ENCODE results near the gene MRC1.

The MRC1 gene

GRCh38 chr10:17808971-17809841 lies at the start of gene MRC1:
Gene MRC1 (plus strand): TSS chr10:17809348. CDS start chr10:17809466, 118 bp downstream.
- no peak for DNase-seq

- no peak for DNase-seq
Observed at GRCh38 chr10:17764142-17764541, 45.0 kb upstream of the MRC1 start.

DNA sequence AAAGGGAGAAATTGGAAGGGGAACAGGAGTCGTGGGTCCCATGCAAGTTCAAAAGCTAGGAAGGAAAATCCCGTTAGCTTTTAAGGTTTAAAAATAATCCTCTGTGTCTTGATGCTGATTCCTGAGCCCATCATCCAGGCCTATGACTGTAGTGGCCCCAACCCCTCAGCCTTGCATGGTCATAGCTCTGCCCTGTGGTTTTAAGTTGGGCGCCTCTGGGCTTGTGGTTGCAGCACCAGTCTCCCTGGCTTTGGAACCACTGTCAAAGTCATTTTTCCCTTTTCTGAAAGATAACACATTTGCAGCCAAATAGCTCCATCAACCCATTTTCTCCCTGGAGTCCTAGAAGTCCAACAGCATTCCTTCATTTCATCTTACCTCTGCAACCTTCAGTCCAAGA lies 43.5 kb upstream of the MRC1 start:
- DNase-seq = no peak

- no peak for DNase-seq
Observed at GRCh38 chr10:17766731-17767130, 42.4 kb upstream of the MRC1 start.

DNA sequence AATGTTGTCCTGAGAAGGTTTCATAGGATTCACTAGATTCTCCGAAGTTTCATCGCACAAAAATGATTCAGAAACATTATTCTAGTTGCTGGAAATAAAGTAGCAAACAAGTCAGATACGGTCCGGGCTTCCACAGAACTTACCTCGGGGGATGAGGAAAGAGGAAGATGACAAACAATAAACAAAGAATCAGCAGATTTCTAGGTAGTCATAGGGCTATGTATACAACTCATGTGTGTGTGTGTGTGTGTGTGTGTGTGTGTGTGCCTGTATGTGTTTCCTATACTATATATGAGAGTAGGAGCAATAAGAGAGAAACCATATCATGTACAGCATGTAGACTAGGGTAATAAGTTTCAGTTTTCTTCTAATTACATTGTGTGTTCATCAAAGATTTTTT lies 40.7 kb upstream of the MRC1 start:
- no peak for DNase-seq

DNA sequence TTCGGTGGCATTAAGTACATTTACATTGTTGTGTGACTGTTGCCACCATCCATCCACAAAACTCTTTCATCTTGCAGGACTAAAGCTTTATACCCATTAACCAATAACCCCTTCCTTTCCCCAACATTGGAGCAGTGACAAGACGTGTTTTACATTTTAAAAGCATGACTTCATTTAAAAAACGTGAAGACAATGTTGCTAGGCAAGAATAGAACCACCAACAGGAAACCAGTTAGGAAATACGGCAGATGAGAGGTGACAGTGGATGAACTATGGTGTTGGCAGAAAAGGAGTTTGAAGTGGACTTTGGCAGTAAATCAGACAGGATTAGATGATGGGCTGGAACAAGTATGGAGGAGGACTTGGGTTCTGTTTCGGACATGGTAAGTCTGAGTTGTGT lies 40.2 kb upstream of the MRC1 start:
- no peak for DNase-seq

- no peak for DNase-seq
Observed at GRCh38 chr10:17771017-17771416, 38.1 kb upstream of the MRC1 start.

GRCh38 chr10:17779784-17780183 lies 29.4 kb upstream of the MRC1 start:
- DNase-seq = no peak

- no peak for DNase-seq
Observed at GRCh38 chr10:17780727-17781126, 28.4 kb upstream of the MRC1 start.

GRCh38 chr10:17781856-17782255 lies 27.3 kb upstream of the MRC1 start:
- no peak for DNase-seq

GRCh38 chr10:17782921-17783665 lies 26.1 kb upstream of the MRC1 start:
- DNase-seq = no peak

DNA sequence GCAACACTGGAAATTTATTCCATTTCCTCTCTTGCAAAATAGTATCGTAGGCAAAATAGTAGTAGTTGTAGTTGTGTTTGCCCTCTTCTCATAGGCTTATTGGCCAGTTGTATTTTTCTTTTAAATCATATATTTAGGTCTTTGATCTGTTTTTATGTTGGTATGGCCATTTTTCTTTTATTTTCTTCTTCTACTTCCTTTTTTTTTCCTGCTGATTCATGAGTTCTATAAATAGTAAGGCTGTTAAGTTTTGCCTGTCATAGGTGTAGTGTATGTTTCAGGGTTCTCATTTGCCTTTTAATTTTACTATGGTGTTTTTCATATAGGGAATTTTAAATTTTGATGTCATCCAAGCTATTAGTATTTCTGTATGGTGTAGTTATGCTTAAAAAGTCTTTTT lies 25.4 kb upstream of the MRC1 start:
- no peak for DNase-seq

DNA sequence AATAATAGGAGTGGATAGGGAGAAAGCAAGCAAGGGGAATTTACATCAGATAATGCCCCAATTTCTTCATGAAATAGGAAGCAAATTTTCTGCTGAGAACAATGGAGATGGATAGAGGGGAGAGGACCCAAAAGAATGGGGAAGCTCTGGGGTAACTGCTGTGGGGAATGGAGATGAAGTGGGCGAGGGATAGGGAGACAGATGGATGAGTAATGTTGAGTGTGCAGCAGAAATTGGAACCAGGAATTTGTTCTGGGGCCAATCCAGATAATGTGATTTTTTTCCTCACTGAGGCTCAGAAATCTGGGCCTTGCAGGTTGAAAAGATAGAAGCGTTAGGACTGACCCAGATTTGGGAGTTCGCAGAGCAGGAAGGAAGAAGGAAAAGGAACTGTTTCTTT lies 24.5 kb upstream of the MRC1 start:
- no peak for DNase-seq

GRCh38 chr10:17785276-17785930 lies 23.7 kb upstream of the MRC1 start:
- no peak for DNase-seq

DNA sequence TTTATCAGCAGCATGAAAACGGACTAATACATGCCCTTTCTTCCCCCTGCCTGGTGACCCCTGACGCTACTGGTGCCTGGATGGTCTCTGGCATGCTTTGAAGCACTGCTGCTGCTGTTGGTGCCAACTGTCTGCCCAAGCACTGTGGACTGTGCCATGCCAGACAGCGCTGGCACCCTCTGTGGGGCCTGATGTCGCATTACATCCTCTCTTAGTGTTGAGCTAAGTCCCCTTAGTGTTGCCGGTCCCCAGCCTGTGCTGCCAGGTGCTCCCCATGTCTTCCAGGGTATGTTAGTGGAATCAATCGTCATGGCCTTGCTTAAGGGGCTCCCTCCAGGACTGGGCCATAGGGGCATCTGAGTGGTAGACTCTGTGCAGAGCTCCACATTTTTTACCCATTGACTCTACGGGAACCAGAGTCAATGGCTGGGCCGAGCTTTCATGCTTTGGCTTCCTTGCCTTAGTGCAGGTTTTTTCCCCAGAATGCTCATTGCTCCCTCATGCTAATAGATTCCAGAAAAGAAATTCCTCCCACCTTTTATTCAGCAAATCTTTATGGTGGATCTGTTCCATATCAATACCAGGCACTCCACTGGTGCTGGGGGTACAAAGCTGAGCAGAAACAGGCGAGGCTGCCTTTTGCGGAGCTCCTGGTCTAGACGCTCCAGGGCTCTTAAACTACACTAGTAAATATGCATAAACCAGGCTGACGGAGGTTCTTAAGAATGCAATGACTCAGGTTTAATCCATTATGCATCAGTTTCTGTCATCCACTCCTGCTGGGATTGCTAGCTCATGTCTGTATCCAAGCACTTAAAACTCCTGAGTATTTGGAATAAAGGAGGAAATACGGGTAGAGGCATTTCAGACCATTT lies 21.8 kb upstream of the MRC1 start:
- DNase-seq = no peak

DNA sequence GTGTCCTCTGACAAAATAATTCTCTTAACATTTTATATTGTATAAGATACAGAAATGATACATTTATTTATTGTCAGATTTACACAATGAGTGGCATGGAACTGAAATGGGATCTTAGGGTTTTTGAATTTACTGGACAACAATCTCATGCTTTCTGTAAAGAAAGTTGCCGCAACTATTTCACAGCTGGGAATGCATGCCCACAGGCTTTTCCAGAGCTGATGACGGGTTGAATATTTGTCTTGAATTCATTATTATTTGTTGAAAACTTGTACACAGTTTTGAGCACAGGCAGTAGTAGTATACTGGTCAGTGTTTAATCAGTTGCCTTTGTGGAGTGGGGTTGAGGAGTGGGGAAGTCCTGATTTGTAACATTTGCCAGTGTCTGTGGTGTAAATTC lies 20.5 kb upstream of the MRC1 start:
- no peak for DNase-seq

DNA sequence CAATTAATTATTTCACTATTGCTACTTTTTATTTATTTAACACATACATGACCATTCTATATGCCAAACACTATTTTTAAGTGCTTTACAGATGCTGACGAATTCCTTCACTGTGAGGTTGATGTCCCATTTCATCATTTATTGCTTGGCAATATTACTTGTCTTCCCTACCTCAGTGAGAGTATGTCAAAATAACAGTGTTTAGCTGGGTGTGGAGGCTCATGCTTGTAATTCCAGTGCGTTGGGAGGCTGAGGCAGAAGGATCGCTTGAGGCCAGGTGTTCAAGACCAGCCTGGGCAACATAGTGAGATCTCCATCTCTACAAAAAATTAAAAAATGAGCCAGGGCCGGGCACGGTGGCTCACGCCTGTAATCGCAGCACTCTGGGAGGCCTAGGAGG lies 19.8 kb upstream of the MRC1 start:
- no peak for DNase-seq

- DNase-seq = no peak
Observed at GRCh38 chr10:17790651-17791050, 18.5 kb upstream of the MRC1 start.

DNA sequence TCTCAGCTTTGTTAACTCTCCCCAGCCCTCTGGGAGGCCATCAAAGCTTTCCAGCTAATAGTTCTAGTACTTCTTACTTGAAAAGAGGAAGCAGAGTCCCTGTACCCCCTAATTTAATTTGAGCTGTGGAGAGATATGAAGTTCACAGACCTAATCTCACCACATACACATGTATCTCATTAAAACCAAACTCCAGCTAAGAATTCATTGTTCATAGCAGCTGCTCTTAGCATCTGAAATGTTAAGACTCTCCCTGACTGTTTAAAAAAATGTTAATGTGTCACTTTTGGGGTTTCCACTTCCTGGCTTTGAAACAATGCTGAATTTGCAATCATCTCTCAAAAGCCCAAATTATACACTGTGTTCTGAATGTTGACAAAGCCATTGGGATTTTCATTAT lies 16.2 kb upstream of the MRC1 start:
- DNase-seq = no peak

- DNase-seq = no peak
Observed at GRCh38 chr10:17793823-17794644, 15.1 kb upstream of the MRC1 start.

DNA sequence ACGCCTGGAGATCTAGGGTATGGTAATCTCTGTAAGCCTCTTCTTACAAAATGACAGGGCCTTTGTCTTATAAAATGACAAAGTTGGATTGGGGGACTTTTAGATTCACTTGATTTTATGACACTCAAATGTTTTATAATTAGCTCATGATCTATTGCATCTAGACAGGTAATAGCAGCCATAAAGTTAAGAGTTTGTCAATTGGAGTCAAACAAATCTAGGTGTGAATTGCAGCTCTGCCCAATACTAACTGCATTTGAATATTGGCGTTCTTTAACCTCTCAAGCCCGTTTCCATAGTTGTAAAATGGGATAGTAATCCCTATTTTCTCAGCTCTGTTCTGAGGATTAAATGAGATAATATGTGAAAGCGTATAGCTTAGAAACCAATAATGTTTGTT lies 14.1 kb upstream of the MRC1 start:
- no peak for DNase-seq

All from right forelimb (tissue), 1 donor.